Loucy (cell line): Measurements from ENCODE around the gene ZNF785.

Experiments used
- H2AFZ ChIP-seq: fragments of 200-600 bp; sonication (generic); 2 replicates; pipeline ENCODE4 v1.6.0; 2016; ENCODE audit warnings: antibody characterized with exemption, mild to moderate bottlenecking, low read length, moderate library complexity
- H3F3A ChIP-seq: fragments of 200-600 bp; 2 replicates; pipeline ENCODE4 v1.6.0; 2016; ENCODE audit warnings: antibody characterized with exemption, low read depth, mild to moderate bottlenecking
- H3K27me3 ChIP-seq: fragments of 200-600 bp; sonication (generic); 2 replicates; pipeline ENCODE4 v1.6.1; 2014; ENCODE audit warnings: low read length, mild to moderate bottlenecking; ENCODE audit not compliant: insufficient read depth, poor library complexity, severe bottlenecking
- H3K36me3 ChIP-seq: fragments of 200-600 bp; sonication (generic); 2 replicates; pipeline ENCODE4 v1.6.1; 2016; ENCODE audit warnings: low read length; ENCODE audit not compliant: insufficient read depth
- H3K4me1 ChIP-seq: fragments of 200-600 bp; sonication (generic); 2 replicates; pipeline ENCODE4 v1.5.1; 2014; ENCODE audit warnings: low read length, mild to moderate bottlenecking; ENCODE audit not compliant: insufficient read depth, poor library complexity, severe bottlenecking
- H3K4me2 ChIP-seq: fragments of 200-600 bp; sonication (generic); 2 replicates; pipeline ENCODE4 v1.6.0; 2014; ENCODE audit warnings: antibody characterized with exemption, low read length, low read depth, mild to moderate bottlenecking; ENCODE audit not compliant: poor library complexity, severe bottlenecking
- H3K4me3 ChIP-seq: fragments of 200-600 bp; sonication (generic); 2 replicates; pipeline ENCODE4 v1.5.1; 2014; ENCODE audit warnings: low read length, mild to moderate bottlenecking, mixed read lengths; ENCODE audit not compliant: poor library complexity, severe bottlenecking
- H3K79me2 ChIP-seq: fragments of 200-600 bp; sonication (generic); 2 replicates; pipeline ENCODE4 v1.6.1; 2014; ENCODE audit warnings: low read length; ENCODE audit not compliant: insufficient read depth
- H3K9ac ChIP-seq: fragments of 200-600 bp; sonication (generic); 2 replicates; pipeline ENCODE4 v1.6.0; 2014; ENCODE audit warnings: mild to moderate bottlenecking, low read depth, low read length, moderate library complexity; ENCODE audit not compliant: poor library complexity, severe bottlenecking
- H3K9me2 ChIP-seq: fragments of 200-600 bp; sonication (generic); replicated peaks from 2 replicates; pipeline ENCODE4 v1.6.1; 2016; ENCODE audit warnings: low read depth, low read length, mixed read lengths
- H3K9me3 ChIP-seq: fragments of 200-600 bp; sonication (generic); 2 replicates; pipeline ENCODE4 v1.6.1; 2014; ENCODE audit warnings: mild to moderate bottlenecking, antibody characterized with exemption, low read length, low read depth; ENCODE audit not compliant: insufficient read depth
- H4K20me1 ChIP-seq: fragments of 200-600 bp; sonication (generic); 2 replicates; pipeline ENCODE4 v1.6.0; 2014; ENCODE audit warnings: antibody characterized with exemption, low read length, mild to moderate bottlenecking; ENCODE audit not compliant: insufficient read depth, poor library complexity, severe bottlenecking
- CTCF ChIP-seq: fragments of 200-600 bp; sonication (generic); conservative IDR thresholded peaks from 2 replicates; pipeline ENCODE4 v1.5.1; 2014; ENCODE audit warnings: mild to moderate bottlenecking, antibody characterized with exemption, low read length
- EZH2phosphoT487 ChIP-seq: fragments of 200-600 bp; IDR thresholded peaks from 2 replicates; pipeline ENCODE4 v1.6.1; 2018; ENCODE audit warnings: antibody characterized with exemption, mild to moderate bottlenecking, moderate library complexity, borderline replicate concordance

ZNF785 gene

GRCh38 chr16:30569281-30569680, 16.2 kb downstream of the ZNF785 start:
- H3K4me2 ChIP-seq: no peak overlapping the region
- H3K4me3 ChIP-seq: no peak overlapping the region
- H3K79me2 ChIP-seq: peaks cover 22% of the 10 kb centered on the region
- no peaks in the 10 kb centered on the region for H3K27me3 ChIP-seq
- H2AFZ ChIP-seq: no peak overlapping the region
- H3K9me3 ChIP-seq: no peaks in the 10 kb centered on the region
- no peak overlapping the region for H3K9ac ChIP-seq
- TF ChIP-seq EZH2phosphoT487 (no peak), CTCF (no peak)
- no peaks in the 10 kb centered on the region for H4K20me1 ChIP-seq
- H3F3A ChIP-seq: no peaks in the 10 kb centered on the region
- H3K4me1 ChIP-seq: peaks cover 29% of the 10 kb centered on the region
- no peaks in the 10 kb centered on the region for H3K36me3 ChIP-seq
- no peaks in the 10 kb centered on the region for H3K9me2 ChIP-seq

GRCh38 chr16:30567991-30568638, 17.4 kb downstream of the ZNF785 start:
- no peaks in the 10 kb centered on the region for H3F3A ChIP-seq
- H3K9me2 ChIP-seq: no peaks in the 10 kb centered on the region
- no peaks in the 10 kb centered on the region for H3K9me3 ChIP-seq
- H3K4me2 ChIP-seq: peak overlapping the region; percentile 19
- no peaks in the 10 kb centered on the region for H4K20me1 ChIP-seq
- no peak overlapping the region for H3K9ac ChIP-seq
- no peaks in the 10 kb centered on the region for H3K27me3 ChIP-seq
- H3K4me1 ChIP-seq: peaks cover 25% of the 10 kb centered on the region
- no peak overlapping the region for H2AFZ ChIP-seq
- H3K36me3 ChIP-seq: no peaks in the 10 kb centered on the region
- peaks cover 18% of the 10 kb centered on the region for H3K79me2 ChIP-seq
- TF ChIP-seq EZH2phosphoT487 (no peak), CTCF (no peak)
- H3K4me3 ChIP-seq: peak overlapping the region; percentile 9

GRCh38 chr16:30567160-30567990, 18.1 kb downstream of the ZNF785 start:
- H3K27me3 ChIP-seq: no peaks in the 10 kb centered on the region
- H2AFZ ChIP-seq: no peak overlapping the region
- H3K9me2 ChIP-seq: no peaks in the 10 kb centered on the region
- H3F3A ChIP-seq: no peaks in the 10 kb centered on the region
- H4K20me1 ChIP-seq: no peaks in the 10 kb centered on the region
- H3K9me3 ChIP-seq: no peaks in the 10 kb centered on the region
- peaks cover 14% of the 10 kb centered on the region for H3K79me2 ChIP-seq
- H3K4me1 ChIP-seq: peaks cover 18% of the 10 kb centered on the region
- no peak overlapping the region for H3K9ac ChIP-seq
- no peak overlapping the region for H3K4me3 ChIP-seq
- no peak for TF ChIP-seq EZH2phosphoT487
- TF ChIP-seq CTCF: no peak
- H3K36me3 ChIP-seq: no peaks in the 10 kb centered on the region
- peak overlapping the region; percentile 19 for H3K4me2 ChIP-seq
